Measurements from ENCODE around the gene KLHL29.

The KLHL29 gene

DNA sequence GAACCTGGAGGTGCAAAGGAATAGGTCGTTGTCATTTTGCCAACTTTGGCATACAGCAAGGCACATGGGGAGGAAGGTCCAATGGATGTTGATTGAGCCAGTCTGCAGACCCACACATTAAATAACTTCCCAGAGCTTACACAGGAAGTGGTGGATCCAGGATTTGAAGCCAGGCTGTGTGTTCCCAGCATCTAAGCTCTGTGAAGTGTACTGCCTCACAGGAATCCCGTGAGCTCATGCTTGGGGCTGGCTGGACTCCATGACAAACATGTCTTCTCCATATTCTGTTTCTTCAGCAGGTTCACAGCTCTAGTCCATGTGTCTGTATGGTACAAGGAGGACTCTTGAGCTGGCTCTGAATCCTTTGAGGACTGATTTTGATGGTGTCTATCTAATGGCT lies 63.9 kb downstream of the KLHL29 start:
- DNase-seq (ENCODE audit: low read depth in 2 of 2): no peak

DNA sequence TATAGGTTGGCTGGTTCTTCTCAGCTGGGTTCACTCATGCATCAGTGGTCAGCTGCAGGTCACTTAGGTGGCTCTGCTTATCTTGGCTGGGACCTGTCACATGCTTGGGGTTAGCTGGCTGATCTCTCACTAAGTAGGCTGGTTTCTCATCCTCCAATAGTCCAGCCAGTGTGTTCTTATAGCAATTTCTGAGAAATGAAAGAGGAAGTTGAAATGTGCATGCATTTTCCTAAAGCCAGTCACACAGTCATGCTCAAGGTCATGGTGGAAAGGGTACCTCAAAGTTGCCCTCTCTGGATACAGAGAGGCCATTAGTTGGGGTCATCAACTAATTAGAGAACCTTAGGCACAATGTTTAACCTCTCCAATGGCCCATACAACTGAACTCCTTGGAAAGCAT lies 64.4 kb downstream of the KLHL29 start:
- DNase-seq (ENCODE audit: low read depth in 2 of 2): no peak

DNA sequence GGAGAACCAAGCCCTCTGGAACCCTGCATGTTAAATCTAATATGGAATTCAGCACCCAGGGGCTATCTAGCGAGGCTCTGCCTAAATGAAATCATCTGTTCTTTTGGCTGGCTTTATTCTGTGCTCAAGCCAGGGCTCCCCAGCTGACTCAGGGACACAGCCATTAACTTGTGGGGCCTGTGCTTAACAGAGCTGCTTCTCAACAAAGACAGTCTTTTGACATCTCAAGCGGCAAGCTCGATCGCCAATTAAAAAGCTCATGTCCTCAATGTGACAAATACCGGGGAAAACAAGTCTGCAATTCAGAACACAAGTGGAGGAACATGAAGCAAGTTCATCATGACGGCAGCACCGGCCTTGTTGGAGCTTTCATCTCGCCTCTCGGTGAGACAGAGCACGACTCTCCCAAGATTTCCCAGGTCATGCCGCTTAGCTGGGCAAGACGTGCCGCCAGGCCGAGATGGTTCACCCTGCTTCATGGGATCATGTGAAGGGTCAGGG lies 64.9 kb downstream of the KLHL29 start:
- DNase-seq (ENCODE audit: low read depth in 2 of 2): no peak

DNA sequence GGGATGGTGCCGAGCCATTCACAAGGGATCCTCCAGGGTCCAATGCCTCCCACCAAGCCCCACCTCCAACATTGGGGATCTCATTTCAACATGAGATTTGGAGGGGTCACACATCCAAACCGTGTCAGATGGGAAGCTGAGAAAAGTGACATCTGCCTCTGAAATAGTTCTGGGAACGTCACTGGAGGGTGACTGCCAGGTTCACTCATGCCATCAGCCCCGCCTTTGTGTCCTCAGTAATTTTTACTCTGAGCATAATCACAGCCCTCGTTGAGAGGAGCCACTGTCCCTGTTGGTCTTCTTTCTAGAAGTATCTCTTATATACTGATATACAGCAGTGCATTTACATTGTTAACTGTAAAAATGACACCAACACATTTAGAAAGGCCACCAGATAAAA lies 67.4 kb downstream of the KLHL29 start:
- DNase-seq (ENCODE audit: low read depth in 2 of 2): no peak

DNA sequence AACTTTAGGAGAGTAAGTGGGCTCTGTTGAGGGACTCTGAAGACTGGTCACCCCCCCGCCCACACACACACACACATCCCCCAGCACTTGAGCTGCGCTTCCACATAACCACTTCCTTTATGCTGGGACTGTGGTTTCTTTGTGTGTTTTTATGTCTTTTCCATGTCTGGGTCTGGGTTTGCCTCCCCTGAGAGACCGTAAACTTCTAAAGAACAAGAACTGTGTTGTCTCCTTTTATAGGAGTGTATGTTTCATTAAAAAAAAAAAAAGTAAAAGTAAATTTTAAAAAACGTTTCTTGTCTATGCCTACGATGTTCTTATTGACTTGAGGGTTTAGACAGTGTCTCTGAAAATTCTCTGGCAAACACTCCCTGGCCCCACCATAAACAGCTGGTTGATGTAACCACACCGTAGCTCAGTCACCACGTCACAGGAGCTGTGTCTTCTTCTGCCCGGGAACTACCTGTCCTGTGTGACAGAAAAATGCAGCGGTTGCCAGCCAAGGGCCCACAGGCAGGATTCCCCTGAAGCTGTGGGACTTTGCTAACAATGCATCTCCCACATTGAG lies 68.0 kb downstream of the KLHL29 start:
- DNase-seq (ENCODE audit: low read depth in 2 of 2): peak; percentile 6 to 11

DNA sequence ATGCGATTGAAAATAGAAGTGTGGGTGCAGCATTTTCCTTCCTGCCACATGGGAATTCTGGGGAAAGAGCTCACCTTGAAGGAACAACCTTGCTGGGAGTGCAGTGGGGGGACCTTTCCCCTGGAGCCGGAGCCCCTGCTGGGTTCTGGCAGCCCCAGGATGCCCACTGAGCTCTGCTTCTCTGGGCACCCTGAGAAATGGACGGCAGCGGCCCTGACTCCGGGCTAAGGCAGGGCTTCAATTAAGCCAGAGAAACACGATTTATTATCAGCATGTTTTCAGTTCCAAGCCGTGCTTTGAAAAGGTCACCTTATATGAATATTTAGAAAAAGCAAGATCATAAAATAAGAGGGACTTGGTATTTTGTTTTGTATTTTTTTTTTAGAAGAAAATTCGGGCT lies 68.5 kb downstream of the KLHL29 start:
- no peak for DNase-seq (ENCODE audit: low read depth in 2 of 2)

DNA sequence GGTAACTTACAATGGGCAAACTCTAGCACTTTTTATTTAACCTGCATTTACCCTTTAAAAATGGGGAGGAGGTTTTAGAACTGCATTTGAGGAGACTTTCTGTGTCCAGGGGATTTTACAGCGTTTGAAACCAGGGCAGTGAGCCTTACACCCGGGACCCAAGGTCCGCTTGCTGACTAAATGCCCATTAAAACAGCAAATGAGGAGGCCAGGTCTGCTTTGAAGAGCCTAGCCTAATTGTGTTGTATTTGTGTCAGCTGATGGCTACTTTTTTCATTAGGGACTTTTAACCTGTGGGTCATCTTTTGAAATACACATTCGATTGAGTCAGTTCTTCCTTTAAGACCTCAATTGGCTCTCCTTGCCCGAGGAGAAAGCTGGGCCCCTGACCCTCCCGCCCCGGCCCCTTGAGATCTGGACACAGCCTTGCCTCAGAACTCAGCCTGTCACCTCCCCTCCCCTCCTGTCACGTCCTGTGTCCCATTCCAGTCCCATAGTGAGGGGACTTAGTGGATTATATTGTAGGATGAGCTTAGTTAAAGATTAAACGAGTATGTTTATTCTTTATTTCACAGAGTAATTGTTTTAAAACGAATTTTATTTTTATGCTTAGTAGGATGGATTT lies 69.0 kb downstream of the KLHL29 start:
- DNase-seq (ENCODE audit: low read depth in 2 of 2): no peak

DNA sequence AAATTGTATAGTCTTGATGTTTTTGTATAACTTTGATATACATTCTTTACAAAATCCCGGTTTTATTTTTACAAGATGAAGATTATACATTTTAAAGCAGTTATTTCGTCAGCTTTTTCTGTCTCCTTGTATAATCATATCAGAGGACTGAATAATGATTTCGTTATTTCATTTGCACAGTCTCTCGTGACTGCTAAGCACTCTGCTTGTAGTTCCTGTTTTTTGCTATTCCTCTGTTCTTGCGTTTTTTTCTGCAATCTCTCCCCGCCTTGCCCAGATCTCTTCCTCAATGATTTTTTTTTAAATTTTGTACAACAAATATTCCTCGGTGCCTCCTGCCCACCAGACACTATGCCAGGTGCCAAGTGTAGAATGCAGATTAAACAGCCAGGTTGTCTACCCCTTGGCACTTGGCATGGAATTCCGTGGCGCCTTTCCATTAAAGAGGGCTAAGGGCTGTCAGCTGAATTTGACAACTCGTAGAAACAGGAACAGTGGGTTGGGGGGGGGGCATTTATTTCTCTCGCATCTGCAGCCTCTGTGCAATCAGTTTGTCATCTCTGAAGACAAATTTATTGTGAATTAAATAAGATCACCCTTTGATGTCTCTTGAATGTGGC lies 69.6 kb downstream of the KLHL29 start:
- no peak for DNase-seq (ENCODE audit: low read depth in 2 of 2)

DNA sequence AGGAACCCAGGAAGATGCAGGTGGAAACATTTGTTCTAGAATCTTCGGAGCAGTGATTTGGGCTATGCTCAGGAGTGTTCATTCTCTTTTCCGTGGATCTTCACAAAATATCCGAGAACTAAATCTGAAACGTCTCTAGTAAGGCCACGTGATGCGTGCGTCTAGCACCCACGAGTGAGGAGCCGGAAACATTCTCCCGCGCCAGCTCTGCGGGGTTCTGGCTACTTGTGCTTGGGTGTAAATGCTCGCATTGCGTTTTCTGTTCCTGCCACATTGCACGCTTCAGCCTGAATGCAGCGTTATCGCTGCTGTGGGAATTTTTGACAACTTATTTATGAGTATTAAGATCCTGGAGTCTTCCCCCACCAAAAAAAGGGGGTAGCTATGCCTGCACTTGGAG lies 71.4 kb downstream of the KLHL29 start:
- DNase-seq (ENCODE audit: low read depth in 2 of 2): no peak

DNA sequence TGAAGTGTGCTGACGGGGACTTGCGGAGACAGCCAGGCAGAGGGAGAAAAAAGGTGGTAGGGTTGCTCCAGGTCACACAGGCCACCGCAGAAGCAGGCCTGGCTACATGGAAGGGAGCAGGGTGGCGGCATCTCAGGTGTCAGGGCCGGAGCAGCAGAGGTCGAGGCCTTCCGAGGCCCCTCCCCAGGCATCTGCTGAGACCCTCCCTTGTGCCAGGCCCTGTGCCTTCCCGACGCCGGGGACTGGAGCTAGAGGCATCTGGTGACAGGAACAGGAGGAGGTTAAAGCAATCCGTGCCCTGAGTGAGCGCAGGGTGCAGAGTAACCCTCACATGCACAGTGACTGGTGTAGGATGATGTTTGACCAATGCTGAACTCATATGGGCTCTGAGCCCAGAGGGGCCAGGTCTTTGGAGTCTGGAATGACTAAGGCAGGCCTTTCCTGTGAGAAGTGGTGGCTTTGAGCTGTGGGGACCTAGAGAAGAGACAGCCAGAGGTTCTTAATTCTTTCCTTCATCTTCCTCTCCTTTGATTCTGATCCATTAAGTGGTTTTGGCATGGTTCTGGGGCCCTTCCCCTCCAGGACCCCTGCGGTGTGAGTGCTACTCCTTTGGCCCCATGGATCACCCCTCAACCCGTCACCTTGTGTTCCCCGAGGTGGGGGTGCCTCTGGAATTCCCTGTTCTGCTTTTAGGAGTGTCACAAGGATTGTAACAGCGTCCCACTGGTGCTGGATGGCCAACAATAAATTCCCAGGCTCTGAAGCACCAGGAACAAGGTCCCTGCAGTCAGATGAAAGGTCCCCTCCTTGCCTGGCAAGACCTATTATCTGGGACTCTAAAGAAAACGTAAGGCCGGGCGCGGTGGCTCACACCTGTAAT lies 72.1 kb downstream of the KLHL29 start:
- DNase-seq (ENCODE audit: low read depth in 2 of 2): no peak

DNA sequence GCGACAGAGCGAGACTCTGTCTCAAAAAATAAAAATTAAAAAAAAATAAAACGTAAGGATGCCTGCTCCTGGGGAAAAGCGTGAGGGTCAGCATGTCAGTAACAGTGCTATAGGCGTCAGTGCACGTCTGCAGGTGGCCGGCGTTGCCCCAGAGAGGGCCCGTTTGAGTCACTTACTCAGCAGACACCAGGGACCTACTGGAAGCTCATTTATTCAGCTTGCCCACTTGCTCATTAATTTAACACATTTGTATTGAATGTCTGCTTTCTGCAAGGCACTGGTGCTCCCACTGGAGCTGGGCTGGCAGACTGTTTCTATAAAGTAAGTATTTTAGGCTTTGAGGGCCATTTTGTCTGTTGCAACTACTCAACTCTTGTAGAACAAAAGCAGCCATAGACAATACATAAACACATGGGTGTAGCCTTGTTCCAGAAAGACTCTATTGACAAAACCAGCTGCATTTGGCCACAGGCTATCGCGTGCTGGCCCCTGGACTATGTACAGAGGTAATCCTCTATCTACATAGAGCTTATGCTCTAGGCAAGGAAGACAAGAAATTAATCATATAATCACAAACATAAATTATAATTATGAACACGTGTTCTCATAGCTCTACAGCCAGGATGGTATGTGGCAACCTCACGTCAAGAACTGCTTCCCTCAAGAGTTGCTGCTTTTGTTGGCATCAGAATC lies 73.2 kb downstream of the KLHL29 start:
- no peak for DNase-seq (ENCODE audit: low read depth in 2 of 2)

DNA sequence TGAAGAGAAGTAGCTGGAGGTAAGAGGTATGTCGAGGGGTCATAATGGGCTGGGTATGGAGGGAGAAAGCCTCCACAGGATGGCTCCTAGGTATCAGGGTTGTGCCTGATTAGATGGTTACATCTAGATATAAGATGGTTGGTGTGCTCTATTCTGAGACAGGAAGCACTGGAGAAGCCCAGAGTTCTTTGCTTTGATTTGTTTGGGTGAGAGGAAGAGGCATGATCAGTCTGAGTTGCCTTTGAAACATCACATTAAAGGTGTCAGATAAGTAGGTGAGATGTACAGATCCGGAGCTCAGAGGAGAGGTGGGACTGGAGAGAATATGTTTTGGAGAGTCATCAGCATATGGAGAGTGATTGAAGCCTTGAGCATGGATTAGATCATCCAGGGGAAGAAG lies 74.1 kb downstream of the KLHL29 start:
- DNase-seq (ENCODE audit: low read depth in 2 of 2): no peak

DNA sequence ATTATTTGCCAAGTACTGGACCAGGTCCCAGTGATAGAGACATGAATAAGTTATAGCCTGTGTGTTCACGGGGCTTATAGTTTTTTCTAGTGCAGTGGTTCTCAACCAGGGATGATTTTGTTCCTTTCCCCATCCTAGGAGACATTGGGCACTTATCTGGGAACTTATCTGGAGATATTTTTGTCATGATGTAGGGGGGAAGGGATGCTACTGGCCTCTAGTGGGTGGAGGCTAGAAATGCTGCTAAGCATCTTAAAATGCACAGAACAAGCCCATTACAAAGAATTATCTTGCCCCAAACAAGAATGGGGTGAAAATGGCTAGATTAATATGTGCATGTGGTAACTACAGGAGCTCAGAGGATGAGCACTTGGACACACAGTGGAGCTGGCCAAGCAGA lies 75.2 kb downstream of the KLHL29 start:
- no peak for DNase-seq (ENCODE audit: low read depth in 2 of 2)

DNA sequence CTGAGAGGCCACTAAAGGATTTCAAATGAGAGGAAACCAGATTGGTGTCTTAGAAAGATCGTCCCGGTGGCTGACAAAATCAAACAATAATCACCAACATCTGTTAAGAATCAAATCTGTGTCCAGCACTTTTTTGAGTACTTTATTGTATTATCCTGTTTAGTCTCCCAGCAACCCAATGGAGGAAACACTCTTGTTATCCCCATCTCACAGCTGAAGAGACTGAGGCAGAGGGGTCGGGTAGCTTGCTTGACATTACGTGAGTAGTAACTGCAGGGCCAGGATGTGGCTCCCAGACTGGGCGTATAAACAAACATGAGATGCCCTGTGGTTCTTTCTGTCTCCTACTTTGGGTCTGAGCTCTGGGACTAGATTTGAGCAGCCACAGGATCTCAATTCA lies 76.0 kb downstream of the KLHL29 start:
- no peak for DNase-seq (ENCODE audit: low read depth in 2 of 2)

DNA sequence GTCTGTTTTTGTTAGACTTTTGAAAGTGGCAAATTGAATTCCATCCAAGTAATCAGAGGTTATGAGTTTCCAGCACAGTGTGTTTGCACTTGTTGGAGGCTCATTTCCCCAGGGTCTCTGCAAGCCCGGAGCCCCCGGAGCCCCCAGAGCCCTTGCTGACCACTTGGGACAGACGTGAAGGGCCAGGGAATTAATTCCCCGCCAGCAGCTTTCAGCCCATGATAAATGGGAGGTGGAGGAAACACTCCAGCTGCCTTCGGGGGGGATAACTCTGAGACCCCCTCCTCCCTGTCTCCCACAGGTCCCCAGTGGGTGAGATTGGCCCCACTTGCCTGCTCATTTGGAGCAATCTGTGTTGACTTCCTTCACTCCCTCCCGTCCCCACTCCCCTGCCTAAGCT lies 79.2 kb downstream of the KLHL29 start:
- DNase-seq (ENCODE audit: low read depth in 2 of 2): no peak

DNA sequence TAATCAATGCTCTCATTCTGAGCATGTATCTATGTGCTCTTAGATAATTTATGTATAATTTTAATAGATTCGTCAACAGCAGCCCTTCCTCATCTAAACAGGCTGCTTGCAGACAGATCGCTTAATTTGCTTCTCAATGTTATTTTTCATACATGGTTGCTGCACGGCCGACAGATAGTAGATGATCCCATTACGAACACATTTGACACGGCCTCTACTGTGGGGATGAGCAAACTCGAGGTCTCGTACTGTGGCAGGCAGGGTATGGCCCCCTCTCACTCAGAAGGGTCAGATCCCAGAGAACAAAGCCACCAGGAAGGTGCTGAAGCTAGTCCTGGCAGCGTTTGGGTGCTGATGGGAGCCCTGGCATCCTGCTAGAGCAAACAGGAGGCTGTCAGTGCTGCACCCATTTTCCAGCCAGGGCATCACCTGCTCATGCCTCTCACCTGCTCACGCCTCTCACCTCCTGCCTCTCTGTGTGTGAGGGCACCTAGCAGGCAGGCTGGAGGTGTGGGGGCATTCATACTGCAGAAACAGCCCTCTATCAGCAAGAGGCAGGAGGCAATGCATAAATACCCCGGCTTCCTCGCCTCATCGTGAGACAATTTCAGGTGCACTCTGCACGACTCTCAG lies 80.0 kb downstream of the KLHL29 start:
- DNase-seq (ENCODE audit: low read depth in 2 of 2): no peak

DNA sequence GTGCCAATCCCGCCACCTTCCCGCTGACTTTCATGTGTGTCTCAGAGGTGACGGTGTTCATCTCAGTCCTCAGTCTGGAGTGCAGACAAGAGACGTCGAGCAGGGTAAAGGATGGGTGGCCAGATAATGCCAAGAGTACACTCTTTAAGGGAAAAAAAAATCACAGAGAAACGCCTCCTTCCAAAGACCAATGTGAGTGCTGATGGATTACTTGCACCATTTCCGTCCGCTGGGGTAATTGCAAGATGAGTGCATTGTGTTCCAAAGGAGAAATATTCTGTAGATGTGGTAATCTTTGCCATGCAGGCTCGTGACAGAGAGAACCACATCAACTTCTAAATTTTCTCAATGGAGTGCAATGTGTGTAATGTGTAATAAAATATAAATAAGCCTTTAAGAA lies 81.0 kb downstream of the KLHL29 start:
- no peak for DNase-seq (ENCODE audit: low read depth in 2 of 2)

DNA sequence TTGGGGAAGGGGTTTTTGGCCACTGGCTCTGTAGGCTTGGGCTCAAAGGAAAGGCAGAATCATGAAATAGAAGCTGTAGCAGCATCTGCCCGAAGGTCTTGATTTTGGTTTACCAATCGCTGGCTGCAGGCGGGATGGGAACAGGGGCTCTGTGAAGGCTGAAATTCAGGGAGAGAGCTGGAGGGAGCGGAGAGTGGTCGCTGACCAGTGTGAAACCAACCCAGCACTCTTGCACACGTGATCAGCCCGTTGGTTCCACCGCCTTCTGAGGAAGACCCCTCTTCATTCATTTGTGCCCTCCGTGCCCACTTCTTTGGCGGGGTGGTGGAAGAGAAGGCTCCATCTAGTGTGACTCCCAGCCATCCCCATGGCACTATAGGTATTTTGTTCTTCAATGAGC lies 82.6 kb downstream of the KLHL29 start:
- no peak for DNase-seq (ENCODE audit: low read depth in 2 of 2)

DNA sequence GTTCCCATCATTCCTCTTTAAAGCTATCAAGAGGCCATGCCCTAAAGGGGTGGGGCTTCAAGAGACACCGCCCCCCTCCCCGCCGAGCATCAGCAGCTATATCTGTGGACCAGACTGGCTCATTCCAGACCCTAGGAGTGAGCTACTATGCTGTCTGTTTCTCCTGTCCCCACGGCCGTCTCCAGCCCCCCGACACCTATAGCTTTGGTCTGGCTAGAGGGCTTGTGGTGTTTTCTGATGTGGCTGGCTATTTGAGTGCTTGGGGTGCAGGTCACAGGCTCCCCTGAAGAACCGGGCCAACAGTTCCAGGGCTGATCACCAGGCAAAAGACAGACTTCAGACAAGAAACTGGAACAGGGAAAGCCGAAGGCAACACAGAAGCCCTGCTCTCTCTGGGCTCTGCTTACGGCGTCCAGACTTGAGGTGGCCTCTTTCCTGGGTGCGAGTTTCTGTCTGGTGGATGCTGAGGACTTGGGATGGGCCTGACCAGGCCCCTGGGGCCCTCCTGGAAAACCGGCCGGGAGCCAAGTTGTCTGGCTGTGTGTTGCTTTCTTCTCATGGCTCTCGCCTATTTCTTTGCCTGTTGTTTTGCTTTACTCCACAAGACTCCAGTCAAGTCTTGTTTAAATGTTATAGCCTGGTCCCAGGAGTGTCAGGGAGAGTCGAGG lies 83.6 kb downstream of the KLHL29 start:
- DNase-seq (ENCODE audit: low read depth in 2 of 2): no peak

DNA sequence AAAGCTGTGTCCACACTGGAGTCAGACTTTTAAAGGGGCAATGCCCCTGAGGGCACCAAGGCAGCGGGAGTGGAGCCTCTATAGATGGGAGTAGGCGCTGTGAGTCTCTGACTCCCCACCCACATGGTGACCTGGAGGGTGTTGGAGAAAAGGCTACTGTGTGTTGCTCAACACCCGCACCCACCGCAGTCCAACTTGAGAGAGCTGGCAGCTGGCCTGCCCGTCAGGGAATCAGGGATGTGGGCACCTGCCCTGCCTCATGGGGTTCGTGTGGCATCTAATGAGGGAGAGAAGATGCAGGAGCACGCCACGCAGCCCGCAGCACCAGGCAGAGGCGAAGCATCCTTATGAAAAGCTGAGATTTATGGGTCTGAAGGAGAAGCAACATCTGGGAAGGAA lies 84.2 kb downstream of the KLHL29 start:
- DNase-seq (ENCODE audit: low read depth in 2 of 2): no peak

DNA sequence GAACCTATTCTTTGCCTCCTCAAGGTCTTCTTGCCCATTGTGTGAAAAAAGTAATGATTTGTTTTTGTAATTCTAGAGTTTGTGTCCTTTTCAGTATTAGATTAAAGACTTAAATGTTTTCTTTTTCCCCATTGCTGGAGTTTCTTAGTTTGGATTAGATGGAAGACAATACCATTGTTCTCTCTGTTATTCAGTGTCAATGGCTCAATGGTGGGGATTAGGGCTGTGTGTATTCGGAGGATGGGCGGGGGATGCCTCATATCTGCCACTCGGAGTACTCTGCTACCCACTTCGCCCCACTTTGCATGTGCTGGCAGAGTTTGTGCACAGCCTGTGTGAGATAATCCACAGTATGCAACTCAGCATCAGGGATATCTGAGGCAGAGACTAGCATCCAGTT lies 90.1 kb downstream of the KLHL29 start:
- no peak for DNase-seq (ENCODE audit: low read depth in 2 of 2)
